SKM-1 treated with dmso at 0.1 percent for 144 hours (cell line): Measurements from ENCODE around the gene DCAF6.

Experiments
- DNase-seq: peaks from one replicate; lab custom pipeline; 2025; ENCODE audit not compliant: unreplicated experiment; lab: John Stamatoyannopoulos, UW

DCAF6 gene

GRCh38 chr1:167964646-167965045, 28.2 kb downstream of the DCAF6 start:
- no peak for DNase-seq

DNA sequence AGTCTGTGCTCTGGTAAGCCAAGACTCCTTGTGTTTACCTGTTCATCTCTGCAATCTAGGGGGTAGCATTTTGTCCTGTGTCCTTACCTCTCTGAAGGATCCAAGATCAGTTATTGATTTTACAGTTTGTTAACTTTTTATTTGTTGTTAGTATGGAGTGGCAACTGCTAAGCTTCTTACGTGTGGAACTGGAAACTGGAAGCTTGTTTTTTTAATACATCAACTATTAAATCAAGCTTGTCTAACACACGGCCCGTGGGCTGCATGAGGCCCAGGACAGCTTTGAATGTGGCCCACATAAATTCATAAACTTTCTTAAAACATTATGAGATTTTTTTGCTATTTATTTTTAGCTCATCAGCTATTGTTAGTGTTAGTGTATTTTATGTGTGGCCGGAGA, 29.6 kb downstream of the DCAF6 start:
- no peak for DNase-seq

- DNase-seq = no peak
Observed at GRCh38 chr1:167968569-167968968, 32.1 kb downstream of the DCAF6 start.

- no peak for DNase-seq
Observed at GRCh38 chr1:167973832-167974231, 37.3 kb downstream of the DCAF6 start.

- DNase-seq = no peak
Observed at GRCh38 chr1:167974698-167975097, 38.2 kb downstream of the DCAF6 start.

DNA sequence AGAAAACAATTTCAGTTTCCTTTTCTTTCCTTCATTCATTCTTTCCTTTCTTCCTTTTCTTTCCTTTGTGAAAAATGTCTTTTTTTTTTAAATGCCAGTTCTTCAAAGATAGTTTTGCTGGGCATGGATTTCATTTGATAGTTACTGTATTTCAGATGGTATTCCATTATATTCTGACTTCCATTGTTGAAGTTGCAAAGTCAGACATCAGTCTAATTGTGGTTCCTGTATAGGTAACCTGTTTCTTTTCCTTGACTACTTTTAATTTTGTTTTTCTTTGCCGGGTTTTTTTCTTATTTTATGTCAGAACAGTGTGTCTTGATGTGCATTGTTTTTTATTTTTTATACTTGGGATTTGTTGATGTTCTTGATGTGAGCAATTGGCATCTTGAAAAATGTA, 40.8 kb downstream of the DCAF6 start:
- DNase-seq = no peak

DNA sequence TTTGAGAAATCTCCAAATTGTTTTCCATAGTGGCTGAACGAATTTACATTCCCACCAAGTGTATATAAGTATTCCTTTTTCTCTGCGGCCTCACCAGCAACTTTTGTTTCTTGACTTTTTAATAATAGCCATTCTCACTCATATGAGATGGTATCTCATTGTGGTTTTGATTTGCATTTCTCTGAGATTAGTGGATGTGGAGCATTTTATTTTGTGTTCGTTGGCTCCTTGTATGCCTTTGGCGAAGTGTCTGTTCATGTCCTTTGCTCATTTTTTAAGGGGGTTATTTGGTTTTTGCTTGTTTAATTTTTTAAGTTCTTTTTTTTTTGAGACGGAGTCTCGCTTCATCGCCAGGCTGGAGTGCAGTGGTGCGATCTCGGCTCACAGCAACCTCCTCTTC, 45.5 kb downstream of the DCAF6 start:
- no peak for DNase-seq

DNA sequence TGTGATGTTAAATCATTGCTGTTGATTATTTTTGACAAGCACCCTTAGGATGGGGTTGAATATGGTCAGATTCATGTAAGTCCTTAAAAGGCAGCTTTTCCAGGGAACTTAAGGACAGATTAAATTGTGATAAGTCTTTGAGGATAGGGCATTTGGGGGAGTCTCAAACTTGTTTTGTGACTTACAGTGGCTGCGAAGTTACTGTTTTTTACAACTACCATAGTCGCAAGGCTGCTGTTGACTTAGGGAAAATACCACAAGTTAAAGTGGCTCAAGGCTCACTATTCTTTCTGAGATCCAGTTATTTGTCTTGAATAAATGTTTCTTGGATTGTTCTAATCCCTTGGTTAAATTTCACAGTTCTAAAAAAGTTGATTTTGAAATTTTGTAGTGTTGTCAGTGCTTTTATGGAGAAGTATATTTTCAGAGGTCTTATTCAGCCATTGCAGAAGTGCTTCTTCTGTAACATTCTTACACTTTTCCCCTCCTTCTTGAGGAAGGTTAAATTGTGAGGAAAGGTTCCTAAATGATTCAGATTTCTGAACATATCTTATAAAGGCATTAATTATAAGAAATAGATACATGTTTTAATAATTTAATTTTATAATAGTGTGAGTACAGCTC, 47.4 kb downstream of the DCAF6 start:
- no peak for DNase-seq

GRCh38 chr1:167984886-167985489, 48.5 kb downstream of the DCAF6 start:
- no peak for DNase-seq

DNA sequence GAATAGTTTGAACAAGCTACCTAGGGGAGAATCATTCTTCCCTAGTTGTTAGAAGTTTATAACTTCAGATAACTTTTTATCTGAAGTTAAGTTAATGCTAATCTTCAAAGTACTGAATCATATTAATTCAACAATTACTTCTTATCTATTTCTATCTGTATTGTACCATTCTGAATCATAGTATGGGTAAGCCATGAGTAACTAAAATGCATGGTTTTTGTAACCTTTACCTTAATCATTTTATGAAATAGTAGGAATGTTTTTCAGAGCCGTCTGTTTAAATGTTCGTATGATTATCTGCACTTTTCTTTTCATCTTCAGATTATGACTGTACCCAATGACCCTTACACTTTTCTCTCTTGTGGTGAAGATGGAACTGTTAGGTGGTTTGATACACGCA, 50.7 kb downstream of the DCAF6 start:
- no peak for DNase-seq

DNA sequence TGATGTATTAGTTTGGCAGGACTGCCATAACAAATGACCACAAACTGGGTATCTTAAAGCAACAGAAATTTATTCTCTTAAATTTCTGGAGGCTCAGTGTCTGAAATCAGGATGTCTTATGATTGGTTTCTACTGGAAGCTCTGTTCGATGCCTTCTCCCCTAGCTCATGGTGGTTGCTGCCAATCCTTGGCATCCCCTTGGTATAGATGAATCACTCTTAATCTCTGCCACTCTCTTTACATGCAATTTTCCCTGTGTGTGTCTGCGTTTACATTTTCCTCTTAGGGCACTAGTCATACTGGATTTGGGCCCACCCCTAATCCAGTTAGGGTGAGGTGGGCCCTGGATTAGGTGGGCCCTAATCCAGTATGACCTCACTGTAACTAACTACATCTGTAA, 55.1 kb downstream of the DCAF6 start:
- DNase-seq = no peak

DNA sequence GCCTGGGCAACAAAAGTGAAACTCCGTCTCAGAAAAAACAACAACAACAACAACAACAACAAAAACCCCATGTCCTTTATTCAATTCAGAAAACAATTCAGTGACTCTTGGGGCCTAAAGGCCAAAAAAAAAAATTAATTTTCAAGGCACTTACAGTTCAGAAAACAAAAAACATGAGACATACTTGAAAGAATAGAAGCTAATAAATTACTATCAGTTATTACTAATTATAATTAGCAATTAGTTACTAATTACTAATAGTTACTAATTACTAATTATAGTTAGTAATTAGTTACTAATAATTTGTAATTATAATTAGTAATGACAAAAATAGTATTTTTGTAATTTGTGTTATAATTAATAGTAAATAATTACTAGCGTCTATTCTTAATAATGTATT, 57.2 kb downstream of the DCAF6 start:
- no peak for DNase-seq

DNA sequence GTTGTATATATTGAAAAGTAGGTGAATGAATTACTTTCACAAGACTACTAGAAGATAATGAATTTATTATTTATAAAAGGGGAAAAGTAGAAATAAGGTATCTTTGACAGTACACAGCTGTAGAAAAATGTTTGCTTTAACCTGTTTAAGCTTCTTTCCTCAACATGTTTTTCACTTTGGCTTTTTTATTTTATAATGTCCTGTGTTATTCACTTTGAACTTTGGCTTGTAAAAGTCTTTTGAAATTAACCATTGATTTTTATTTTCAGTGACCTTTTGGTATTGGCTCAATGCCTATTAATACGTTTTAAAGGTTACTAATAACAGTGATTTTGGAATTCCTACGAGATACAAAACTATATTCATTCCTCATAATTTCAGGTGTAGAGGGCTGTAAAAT, 58.1 kb downstream of the DCAF6 start:
- no peak for DNase-seq

DNA sequence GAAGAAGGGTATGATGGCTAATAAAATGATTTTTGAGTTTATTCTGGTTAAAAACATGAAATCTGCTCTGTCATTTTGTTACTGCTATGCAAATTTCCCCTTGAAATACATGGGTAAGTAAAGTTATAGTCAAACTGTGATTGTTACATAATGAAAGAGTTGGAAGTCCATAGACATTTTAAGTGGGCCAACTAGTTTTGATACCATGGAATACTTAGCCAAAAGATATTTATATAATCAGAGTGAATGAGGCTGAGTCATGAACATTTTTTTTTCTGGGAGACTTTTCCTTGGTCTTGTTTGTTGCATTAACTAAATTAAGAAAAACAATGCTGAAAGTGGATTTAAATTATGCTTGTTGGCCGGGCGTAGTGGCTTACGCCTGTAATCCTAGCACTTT, 58.6 kb downstream of the DCAF6 start:
- no peak for DNase-seq

- DNase-seq = no peak
Observed at GRCh38 chr1:167996266-167996665, 59.8 kb downstream of the DCAF6 start.

GRCh38 chr1:167997037-167997575, 60.6 kb downstream of the DCAF6 start:
- no peak for DNase-seq

DNA sequence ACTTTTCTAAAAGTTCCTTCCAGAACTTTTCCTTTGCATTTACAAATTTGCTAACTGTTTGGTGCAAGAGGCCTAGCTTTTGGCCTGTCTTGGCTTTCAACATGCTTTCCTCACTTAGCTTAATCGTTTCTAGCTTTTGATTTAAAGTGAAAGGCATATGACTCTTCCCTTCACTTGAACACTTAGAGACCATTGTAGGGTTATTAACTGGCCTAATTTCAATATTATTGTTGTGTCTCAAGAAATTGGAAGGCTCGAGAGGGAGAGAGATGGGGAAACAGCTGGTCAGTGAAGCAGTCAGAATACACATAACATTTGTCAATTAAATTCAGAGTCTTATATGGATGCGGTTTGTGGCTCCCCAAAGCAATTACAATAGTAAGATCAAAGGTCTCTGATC, 63.4 kb downstream of the DCAF6 start:
- DNase-seq = no peak

DNA sequence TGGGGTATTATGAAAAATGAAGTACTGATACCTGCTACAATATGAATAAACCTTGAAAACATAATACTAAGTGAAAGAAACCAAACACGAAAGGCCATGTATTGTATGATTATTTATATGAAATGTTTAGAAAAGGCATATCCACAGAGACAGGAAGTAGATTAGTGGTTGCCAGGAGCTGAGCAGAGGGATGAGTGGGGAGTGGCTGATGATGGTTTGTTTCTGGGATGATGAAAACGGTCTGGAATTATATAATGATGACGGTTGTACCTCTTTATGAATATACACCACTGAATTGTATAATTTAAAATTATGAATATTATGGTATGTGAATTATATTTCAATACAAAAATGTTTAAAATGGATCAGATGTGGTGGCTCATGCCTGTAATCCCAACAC, 64.2 kb downstream of the DCAF6 start:
- no peak for DNase-seq

GRCh38 chr1:168001213-168001612, 64.7 kb downstream of the DCAF6 start:
- DNase-seq = no peak

DNA sequence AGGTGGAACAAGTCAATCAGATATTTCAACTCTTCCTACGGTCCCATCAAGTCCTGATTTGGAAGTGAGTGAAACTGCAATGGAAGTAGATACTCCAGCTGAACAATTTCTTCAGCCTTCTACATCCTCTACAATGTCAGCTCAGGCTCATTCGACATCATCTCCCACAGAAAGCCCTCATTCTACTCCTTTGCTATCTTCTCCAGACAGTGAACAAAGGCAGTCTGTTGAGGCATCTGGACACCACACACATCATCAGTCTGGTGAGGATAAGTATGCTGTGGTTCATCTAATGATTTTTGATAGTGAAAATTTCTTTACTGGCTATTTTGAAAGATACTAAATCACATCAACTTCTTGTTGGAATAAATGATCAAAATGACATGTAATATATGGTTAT, 68.0 kb downstream of the DCAF6 start:
- DNase-seq = no peak

DNA sequence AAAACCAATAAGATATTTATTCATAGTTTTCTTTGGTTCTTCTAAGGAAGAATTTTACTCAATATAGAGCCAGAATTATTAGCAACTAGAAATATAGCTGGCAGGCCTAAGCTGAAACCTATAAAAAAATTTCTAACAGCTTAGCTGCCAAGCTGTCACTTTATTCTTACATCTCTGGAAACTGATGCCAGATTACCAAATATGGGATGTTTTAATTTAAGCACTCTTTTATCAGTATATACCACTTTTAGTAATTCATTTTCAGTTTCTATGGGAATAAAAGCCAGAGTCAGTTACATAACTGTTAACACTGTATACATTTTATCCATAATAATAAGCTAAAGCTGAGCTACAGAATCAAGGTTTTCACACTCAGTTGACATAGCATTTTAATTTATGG, 69.0 kb downstream of the DCAF6 start:
- DNase-seq = no peak

- no peak for DNase-seq
Observed at GRCh38 chr1:168007691-168008090, 71.2 kb downstream of the DCAF6 start.

- DNase-seq = no peak
Observed at GRCh38 chr1:168008595-168008994, 72.1 kb downstream of the DCAF6 start.
